GM12892 (cell line): Measurements from ENCODE around the gene KCNMA1.

Source experiments
- POLR2A ChIP-seq: IDR thresholded peaks from 2 replicates; pipeline ENCODE4 v1.6.1; 2011; ENCODE audit warnings: low read depth, low read length, control low read depth
- POLR2AphosphoS5 ChIP-seq: IDR thresholded peaks from 2 replicates; pipeline ENCODE4 v1.6.1; 2011; ENCODE audit warnings: low read depth, low read length, control low read depth

DNA sequence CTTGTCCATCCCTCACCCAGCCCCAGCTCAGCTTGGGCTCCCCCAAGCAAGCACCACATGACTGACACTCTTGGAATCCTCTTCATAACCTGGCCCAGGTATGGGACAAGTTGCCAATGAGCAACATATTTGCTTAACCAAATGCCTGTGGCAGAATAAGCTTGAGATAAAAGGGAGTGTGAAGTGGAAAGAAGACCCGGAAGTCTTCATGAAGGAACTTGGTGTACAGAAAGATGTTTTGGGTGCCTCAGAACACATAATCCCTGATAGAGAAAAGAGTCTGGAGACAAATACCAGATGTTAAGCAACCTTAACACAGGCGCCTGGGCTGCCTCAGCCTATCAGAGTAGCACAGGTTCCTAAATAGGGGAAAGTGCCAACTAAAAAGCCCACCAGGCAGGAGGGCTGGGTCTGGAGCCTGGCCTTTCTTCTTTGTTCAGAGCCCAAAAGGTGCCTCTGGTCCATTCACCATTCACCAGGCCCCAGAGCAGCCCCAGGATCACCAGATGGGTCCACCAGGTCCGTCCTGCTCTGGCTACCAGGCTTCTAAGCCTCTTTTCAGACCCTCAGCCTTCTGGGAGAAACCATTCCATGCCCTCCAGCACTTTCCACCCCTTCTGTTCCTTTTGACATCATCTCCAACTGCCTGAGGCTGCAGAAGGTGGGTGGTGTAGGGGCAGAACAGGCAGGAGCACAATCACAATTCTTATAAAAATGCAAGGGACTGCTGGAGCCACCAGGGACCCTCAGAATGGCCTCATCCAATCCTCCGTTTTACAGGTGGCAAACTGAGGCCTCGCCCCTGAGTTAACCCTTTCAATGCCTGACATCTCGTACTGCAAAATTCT is 22.6 kb downstream of the KCNMA1 start:
- no peak for TF ChIP-seq POLR2AphosphoS5
- TF ChIP-seq POLR2A = no peak
